CD14-positive monocyte (primary cell): Measurements from ENCODE around the gene CAMK1G. TPM values are rescaled to one million over a fixed set of nuclear protein-coding genes. Genes with fewer than 3 reads are reported as not detected.

Source experiments
- DNase-seq, 3 donors: peaks; one replicate each; pipeline ENCODE4 v3.0.0-alpha.2; 2011 to 2022
- H2AFZ ChIP-seq: 2 replicates; pipeline ENCODE4 v1.6.0; 2012; ENCODE audit warnings: mild to moderate bottlenecking, low read depth, low read length, inconsistent platforms; ENCODE audit not compliant: insufficient read depth, poor library complexity, severe bottlenecking
- H3K27ac ChIP-seq, 2 donors: 1 replicate in 1 of 2; 2 replicates in 1 of 2; pipeline ENCODE4 v1.5.1; 2012 to 2013; ENCODE audit warnings: low read length in 2 of 2, control low read depth in 1 of 2, inconsistent platforms in 1 of 2, low read depth in 1 of 2, mild to moderate bottlenecking in 1 of 2
- H3K27me3 ChIP-seq, 2 donors: one replicate each; pipeline versions ENCODE4 v1.6.0 to v1.6.1; 2011 to 2013; ENCODE audit warnings: low read length in 2 of 2; ENCODE audit not compliant: control insufficient read depth in 2 of 2, insufficient read depth in 2 of 2
- H3K36me3 ChIP-seq, 2 donors: replicated peaks in 1 of 2; 1 replicate in 1 of 2; 2 replicates in 1 of 2; pipeline versions ENCODE4 v1.5.1 to v1.6.1; 2012 to 2013; ENCODE audit warnings: low read length in 2 of 2, control low read depth in 1 of 2, inconsistent platforms in 1 of 2, mild to moderate bottlenecking in 1 of 2; ENCODE audit not compliant: insufficient read depth in 2 of 2, control insufficient read depth in 1 of 2
- H3K4me1 ChIP-seq, 2 donors: 1 replicate in 1 of 2; 2 replicates in 1 of 2; pipeline versions ENCODE4 v1.5.1 to v1.6.1; 2012 to 2013; ENCODE audit warnings: low read length in 2 of 2, control low read depth in 1 of 2, inconsistent platforms in 1 of 2, mild to moderate bottlenecking in 1 of 2, moderate library complexity in 1 of 2; ENCODE audit not compliant: insufficient read depth in 2 of 2, control insufficient read depth in 1 of 2
- H3K4me2 ChIP-seq: replicated peaks from 2 replicates; pipeline ENCODE3; 2012; ENCODE audit warnings: low read length, moderate library complexity, mild to moderate bottlenecking; ENCODE audit not compliant: poor library complexity, severe bottlenecking; ENCODE audit errors: extremely low read depth
- H3K4me3 ChIP-seq, 3 experiments: fragments of 200-600 bp in 1 of 3; sonication (generic) in 1 of 3; replicated peaks in 1 of 3; 1 replicate in 2 of 3; 2 replicates in 1 of 3; pipeline ENCODE4 v1.5.1; 2011 to 2013; ENCODE audit warnings: low read length in 3 of 3, mild to moderate bottlenecking in 3 of 3, control low read depth in 2 of 3, low read depth in 2 of 3, inconsistent platforms in 1 of 3, moderate library complexity in 1 of 3
- H3K79me2 ChIP-seq: 2 replicates; pipeline ENCODE4 v1.6.0; 2012; ENCODE audit warnings: mild to moderate bottlenecking, control low read depth, inconsistent platforms, low read length, moderate library complexity; ENCODE audit not compliant: insufficient read depth
- H3K9ac ChIP-seq: 2 replicates; pipeline ENCODE4 v1.6.0; 2017; ENCODE audit warnings: low read length, mild to moderate bottlenecking; ENCODE audit not compliant: insufficient read depth, poor library complexity, severe bottlenecking
- H3K9me3 ChIP-seq, 2 donors: replicated peaks in 1 of 2; 1 replicate in 1 of 2; 2 replicates in 1 of 2; pipeline versions ENCODE4 v1.5.1 to v1.6.1; 2012 to 2013; ENCODE audit warnings: low read length in 2 of 2, control low read depth in 1 of 2; ENCODE audit not compliant: control insufficient read depth in 1 of 2, insufficient read depth in 1 of 2
- H4K20me1 ChIP-seq: 2 replicates; pipeline ENCODE4 v1.6.0; 2012; ENCODE audit warnings: mild to moderate bottlenecking, low read length, control low read depth, moderate library complexity; ENCODE audit not compliant: insufficient read depth
- H3K27ac Mint-ChIP-seq, 7 donors: one replicate each; pipeline ENCODE4 v1.8.0; 2020; ENCODE audit warnings: mild to moderate bottlenecking in 7 of 7, mixed read lengths in 7 of 7, moderate library complexity in 6 of 7, inconsistent platforms in 2 of 7
- H3K27me3 Mint-ChIP-seq, 3 donors: one replicate each; pipeline ENCODE4 v1.8.0; 2021 to 2022; ENCODE audit warnings: low read depth in 3 of 3, mild to moderate bottlenecking in 3 of 3, mixed read lengths in 3 of 3, moderate library complexity in 3 of 3, inconsistent platforms in 1 of 3
- H3K36me3 Mint-ChIP-seq, 2 donors: one replicate each; pipeline ENCODE4 v1.8.0; 2020; ENCODE audit warnings: mixed read lengths in 2 of 2, inconsistent platforms in 1 of 2, mild to moderate bottlenecking in 1 of 2
- H3K4me1 Mint-ChIP-seq: one replicate; pipeline ENCODE4 v1.8.0; 2020; ENCODE audit warnings: mild to moderate bottlenecking, mixed read lengths
- H3K4me3 Mint-ChIP-seq, 2 donors: one replicate each; pipeline ENCODE4 v1.8.0; 2020; ENCODE audit warnings: mild to moderate bottlenecking in 2 of 2, mixed read lengths in 2 of 2, moderate library complexity in 1 of 2
- H3K9me3 Mint-ChIP-seq, 7 donors: one replicate each; pipeline ENCODE4 v1.8.0; 2020 to 2022; ENCODE audit warnings: mixed read lengths in 7 of 7, mild to moderate bottlenecking in 6 of 7, moderate library complexity in 6 of 7, inconsistent platforms in 2 of 7
- WGBS: methylation state at CpG from one replicate; pipeline ENCODE4 v1.1.5; 2013; ENCODE audit warnings: missing lambda C conversion rate; ENCODE audit not compliant: insufficient coverage; 5-methylcytosine and 5-hydroxymethylcytosine counted together
- intact Hi-C, 2 donors: fragments of 100-400 bp; cut with micrococcal nuclease; formaldehyde crosslinking; loops; one replicate each; pipeline versions ENCODE4 v1.15.0 to v1.15.1; 2023
- polyA plus RNA-seq, 3 donors: library from polyadenylated mRNA; depleted of rRNA in 1 of 3; unstranded in 2 of 3; stranded (reverse) in 1 of 3; fragments of 300-500 nt in 2 of 3; fragments of >200 nt in 1 of 3; fragmentation: Illumina TruSeq in 2 of 3; gene quantifications; 1 replicate in 2 of 3; 2 replicates in 1 of 3; pipeline ENCODE4 v1.2.3, GENCODE V29; 2012 to 2021
- TF ChIP-seq, protein P1 (sequence below): fragments of 200-600 bp; IDR thresholded peaks from one replicate; pipeline ENCODE4 v1.8.0; 2022; ENCODE audit warnings: antibody characterized with exemption, mild to moderate bottlenecking

CAMK1G gene
- polyA plus RNA-seq, 3 donors: not detected

DNA sequence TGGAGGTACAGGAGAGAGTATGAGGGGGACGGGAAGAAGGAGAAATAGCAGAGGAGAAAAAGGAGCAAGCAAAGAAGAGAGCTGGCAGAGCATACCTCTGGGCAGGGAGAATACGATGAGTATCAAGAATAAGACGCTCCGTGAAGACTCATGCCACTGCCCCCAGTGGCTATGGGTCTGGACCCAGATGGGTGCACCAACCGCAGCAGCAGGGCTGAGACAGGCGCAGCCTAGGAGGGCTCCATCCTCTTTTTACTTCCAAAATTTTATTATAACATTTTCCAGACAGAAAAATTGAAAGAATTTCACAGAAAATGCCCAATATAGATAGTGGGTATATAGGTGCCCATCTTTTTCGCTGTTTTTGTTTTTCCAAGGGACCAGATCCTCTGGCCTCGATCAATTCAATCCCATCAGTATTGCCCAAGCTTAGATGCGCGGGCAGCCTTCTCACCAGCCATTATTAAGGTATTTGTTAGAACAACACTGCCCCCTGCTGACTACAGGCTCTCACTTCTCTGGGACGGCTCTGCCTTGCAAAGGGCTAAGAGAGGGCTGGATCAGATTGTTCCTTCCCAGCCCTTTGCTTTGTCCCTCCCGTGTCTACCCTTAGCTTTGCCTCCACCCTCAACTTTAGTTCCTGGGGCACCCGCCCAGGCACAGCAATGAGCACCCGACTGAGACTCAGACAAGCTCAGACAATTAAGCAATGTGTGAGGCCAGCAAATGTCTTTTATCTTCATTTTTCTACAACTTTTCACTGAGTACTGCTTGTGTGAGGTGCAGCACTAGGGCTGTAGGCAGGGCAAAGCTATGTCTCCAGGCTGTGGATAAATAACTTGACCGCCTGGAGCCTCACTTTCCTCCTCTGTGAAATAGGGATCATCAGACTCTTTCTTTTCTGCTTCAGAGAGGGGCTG, 17.5 kb upstream of the CAMK1G start:
- H3K79me2 ChIP-seq: no peaks in the 10 kb centered on the region
- no peak overlapping the region for H3K9ac ChIP-seq
- no peak overlapping the region for H3K4me2 ChIP-seq
- no peaks in the 10 kb centered on the region for H3K36me3 Mint-ChIP-seq
- whole genome bisulfite sequencing: 35% methylated on average over 10 of the region's 15 CpGs
- no peak overlapping the region for H2AFZ ChIP-seq
- H3K4me1 Mint-ChIP-seq: peaks cover 8% of the 10 kb centered on the region
- no peaks in the 10 kb centered on the region for H3K36me3 ChIP-seq
- H3K4me3 ChIP-seq: no peak overlapping the region
- intact Hi-C loops: loop anchor here in 1 of 2 donors (5.0 kb wide), 1 partner anchor 914 kb away; no protein-coding TSS in a partner anchor
- no peak overlapping the region for H3K27ac Mint-ChIP-seq
- H3K4me3 Mint-ChIP-seq: no peak overlapping the region
- peaks cover 0 to 3% of the 10 kb centered on the region in 2 donors for H3K27me3 ChIP-seq
- TF ChIP-seq, protein P1, sequence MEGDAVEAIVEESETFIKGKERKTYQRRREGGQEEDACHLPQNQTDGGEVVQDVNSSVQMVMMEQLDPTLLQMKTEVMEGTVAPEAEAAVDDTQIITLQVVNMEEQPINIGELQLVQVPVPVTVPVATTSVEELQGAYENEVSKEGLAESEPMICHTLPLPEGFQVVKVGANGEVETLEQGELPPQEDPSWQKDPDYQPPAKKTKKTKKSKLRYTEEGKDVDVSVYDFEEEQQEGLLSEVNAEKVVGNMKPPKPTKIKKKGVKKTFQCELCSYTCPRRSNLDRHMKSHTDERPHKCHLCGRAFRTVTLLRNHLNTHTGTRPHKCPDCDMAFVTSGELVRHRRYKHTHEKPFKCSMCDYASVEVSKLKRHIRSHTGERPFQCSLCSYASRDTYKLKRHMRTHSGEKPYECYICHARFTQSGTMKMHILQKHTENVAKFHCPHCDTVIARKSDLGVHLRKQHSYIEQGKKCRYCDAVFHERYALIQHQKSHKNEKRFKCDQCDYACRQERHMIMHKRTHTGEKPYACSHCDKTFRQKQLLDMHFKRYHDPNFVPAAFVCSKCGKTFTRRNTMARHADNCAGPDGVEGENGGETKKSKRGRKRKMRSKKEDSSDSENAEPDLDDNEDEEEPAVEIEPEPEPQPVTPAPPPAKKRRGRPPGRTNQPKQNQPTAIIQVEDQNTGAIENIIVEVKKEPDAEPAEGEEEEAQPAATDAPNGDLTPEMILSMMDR: peak; percentile 88
- peaks cover 0 to 2% (median 0%) of the 10 kb centered on the region in 7 donors for H3K9me3 Mint-ChIP-seq
- peaks cover 10 to 17% (median 15%) of the 10 kb centered on the region in 3 donors for H3K27me3 Mint-ChIP-seq
- H3K4me1 ChIP-seq: peaks cover 0 to 4% of the 10 kb centered on the region in 2 donors
- H4K20me1 ChIP-seq: no peaks in the 10 kb centered on the region
- no peak overlapping the region for H3K27ac ChIP-seq
- no peaks in the 10 kb centered on the region for H3K9me3 ChIP-seq
- peak; percentile 55 to 74 (median 74) for DNase-seq

DNA sequence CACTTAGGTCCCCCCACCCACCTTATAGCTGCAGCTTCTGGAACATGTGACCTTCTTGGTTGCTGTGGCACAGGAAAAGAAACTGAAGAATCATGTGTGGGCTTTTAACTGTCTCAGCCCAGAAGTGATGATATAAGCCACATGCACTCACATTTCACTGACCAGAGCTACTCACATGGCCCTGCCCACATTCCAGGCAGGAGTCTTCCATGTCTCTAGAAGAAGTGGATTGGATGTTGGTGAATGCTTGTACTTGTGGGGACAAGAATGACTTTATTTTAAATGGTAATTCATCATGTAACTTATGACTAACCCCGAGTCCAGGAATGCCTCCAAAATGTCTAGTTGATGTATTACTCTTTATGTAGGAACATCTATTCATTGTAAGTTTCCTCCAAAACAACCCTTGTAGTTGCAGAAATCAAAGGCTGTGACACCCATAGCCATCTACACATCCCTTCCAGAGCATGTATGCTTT, 15.8 kb upstream of the CAMK1G start:
- no peaks in the 10 kb centered on the region for H3K36me3 Mint-ChIP-seq
- no peaks in the 10 kb centered on the region for H3K9me3 ChIP-seq
- H4K20me1 ChIP-seq: no peaks in the 10 kb centered on the region
- H3K4me1 ChIP-seq: peaks cover 0 to 4% of the 10 kb centered on the region in 2 donors
- H3K9me3 Mint-ChIP-seq: peaks cover 0 to 2% (median 0%) of the 10 kb centered on the region in 7 donors
- peaks cover 17 to 22% (median 20%) of the 10 kb centered on the region in 3 donors for H3K27me3 Mint-ChIP-seq
- H3K4me1 Mint-ChIP-seq: peaks cover 8% of the 10 kb centered on the region
- H3K27ac Mint-ChIP-seq: no peak overlapping the region
- H3K36me3 ChIP-seq: no peaks in the 10 kb centered on the region
- no CpG with 5 or more reads among the region's 1 CpG for WGBS
- H3K9ac ChIP-seq: no peak overlapping the region
- TF ChIP-seq, protein P1: no peak
- DNase-seq: no peak
- H2AFZ ChIP-seq: no peak overlapping the region
- no peak overlapping the region for H3K27ac ChIP-seq
- H3K4me3 Mint-ChIP-seq: no peak overlapping the region
- no peak overlapping the region for H3K4me2 ChIP-seq
- intact Hi-C loops: loop anchor here in 1 of 2 donors (5.0 kb wide), 1 partner anchor 915 kb away; no protein-coding TSS in a partner anchor
- H3K27me3 ChIP-seq: peaks cover 0 to 3% of the 10 kb centered on the region in 2 donors
- no peak overlapping the region for H3K4me3 ChIP-seq
- no peaks in the 10 kb centered on the region for H3K79me2 ChIP-seq
